Right hindlimb (tissue), 1 donor: ENCODE measurements around the gene USP54.
"Not testable (repeated sequence)": the region's sequence is repeated elsewhere in the genome, so short reads cannot be mapped to it uniquely, and the experiment has no call there.

ENCODE experiments used
- DNase-seq: peaks from one replicate; pipeline ENCODE4 v3.0.0-alpha.2; 2018

The USP54 gene

GRCh38 chr10:73590881-73591799 lies at the start of gene USP54:
USP54 (minus strand) TSS chr10:73591342; CDS start chr10:73575658, 15,684 bp downstream.
- DNase-seq, result no peak

DNA sequence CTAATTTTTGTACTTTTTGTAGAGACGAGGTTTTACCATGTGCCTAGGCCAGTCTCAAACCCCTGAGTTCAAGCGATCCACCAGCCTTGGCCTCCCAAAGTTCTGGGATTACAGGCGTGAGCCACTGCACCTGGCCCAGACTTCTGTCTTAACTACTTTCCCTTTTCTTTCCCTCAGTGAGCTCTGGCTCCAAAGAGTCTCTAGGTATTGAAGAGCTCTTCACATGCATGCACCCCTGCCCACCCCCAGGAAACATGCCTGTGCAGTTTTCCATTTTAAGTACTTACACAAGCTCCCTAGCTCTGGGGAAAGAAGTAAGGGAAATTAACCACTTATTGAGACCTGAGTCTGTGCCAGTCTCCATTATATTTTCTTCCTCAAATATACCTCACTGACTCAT lies 48.1 kb upstream of the USP54 start:
- DNase-seq, result no peak

DNA sequence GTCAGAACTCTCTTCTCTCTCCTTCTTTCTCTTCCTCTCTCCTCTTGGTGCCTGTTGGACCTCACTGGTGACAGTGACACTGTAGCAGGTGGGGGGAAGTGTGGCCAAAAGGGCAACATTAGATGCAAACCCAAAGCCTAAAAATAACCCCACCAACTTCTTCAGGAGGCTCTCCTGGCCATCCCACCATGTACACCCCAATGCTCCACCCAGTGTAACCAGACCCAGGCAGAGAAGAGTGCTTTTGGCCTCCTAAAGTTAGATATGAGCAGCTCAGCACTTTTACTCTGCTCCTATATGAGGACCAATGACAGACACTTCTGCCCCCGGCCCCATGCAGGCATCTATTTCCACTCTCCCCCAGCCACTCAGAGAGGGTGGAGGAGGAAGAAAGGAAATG lies 44.6 kb upstream of the USP54 start:
- DNase-seq, result no peak

DNA sequence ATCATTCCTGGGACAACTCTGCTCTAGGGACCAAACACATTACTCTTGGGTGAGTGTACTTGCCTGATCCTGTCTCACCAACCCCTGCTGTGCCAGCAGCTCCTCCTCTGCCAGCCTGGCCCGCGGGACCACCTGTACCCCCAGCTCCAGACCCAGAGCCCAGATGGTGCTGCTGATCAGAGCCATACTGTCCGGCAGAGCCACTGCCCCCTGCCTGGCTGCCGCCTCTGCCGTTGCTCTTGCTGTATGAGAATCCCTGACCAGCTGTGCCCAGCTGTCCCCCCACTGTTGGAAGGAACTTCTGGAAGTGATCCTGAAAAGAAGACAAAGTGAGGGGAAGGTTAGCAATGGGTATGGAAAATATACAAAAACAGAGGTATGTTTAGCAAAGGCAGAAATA lies 43.3 kb upstream of the USP54 start:
- peak; percentile 67 for DNase-seq

- DNase-seq, result no peak
These were observed 38.0 kb upstream of the USP54 start for GRCh38 chr10:73629165-73629564.

DNA sequence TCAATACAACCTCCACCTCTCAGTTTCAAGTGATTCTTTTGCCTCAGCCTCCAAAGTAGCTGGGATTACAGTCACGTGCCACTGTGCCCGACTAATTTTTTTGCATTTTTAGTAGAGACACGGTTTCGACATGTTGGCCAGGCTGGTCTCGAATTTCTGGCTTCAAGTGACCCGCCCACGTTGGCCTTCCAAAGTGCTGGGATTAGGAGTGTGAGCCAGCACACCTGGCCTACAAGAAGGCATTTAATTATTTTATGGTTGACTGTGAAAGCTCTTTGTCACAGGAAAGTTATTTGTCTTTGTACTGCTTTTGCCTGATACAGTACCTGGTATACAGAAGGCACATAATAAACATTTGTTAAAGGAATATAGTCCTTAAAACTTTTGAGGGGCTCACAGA lies 37.3 kb upstream of the USP54 start:
- DNase-seq, result no peak

GRCh38 chr10:73627300-73627699 lies 36.2 kb upstream of the USP54 start:
- DNase-seq, result no peak

DNA sequence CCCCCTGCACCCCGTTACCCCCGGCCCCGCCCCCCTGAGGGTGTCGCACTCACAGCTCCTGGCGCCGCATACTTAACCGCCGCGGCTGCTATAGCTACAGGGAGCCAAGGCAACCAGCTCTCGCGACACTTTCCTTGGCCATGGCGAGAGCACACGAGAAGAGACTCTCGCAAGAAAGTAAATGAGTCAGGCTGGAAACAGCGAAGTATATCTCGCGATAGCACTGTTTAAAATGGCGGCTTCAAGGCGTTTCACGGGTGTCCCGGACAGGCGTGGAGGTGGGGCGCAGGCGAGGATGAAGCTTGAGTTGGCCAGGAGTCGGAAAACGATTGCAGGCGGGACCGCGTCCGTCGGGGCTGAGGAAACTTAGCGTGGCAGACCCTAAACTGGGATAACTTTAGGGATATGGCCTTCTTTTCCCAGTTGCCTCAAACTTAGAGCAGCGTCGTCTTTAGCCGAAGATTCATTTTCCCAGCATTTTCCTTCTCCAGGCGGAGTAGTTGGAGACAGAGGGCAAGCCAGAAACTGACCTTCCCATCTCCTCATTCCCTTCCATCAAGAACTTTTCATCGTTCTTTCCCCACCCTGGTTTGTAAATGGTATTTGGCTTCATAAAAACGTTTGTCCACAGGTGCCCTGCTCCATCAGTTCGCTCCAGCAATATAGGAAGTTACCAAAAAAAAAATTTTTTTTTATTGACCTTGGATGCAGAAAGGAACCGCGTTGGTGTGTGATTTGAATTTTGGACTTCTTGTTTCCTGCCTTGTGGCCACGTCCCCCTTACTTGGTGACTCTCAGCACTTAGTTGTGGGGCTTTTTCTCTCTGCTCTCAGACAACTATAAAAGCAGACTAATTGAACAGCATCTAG lies 35.0 kb upstream of the USP54 start:
- peak; percentile 96 for DNase-seq

DNA sequence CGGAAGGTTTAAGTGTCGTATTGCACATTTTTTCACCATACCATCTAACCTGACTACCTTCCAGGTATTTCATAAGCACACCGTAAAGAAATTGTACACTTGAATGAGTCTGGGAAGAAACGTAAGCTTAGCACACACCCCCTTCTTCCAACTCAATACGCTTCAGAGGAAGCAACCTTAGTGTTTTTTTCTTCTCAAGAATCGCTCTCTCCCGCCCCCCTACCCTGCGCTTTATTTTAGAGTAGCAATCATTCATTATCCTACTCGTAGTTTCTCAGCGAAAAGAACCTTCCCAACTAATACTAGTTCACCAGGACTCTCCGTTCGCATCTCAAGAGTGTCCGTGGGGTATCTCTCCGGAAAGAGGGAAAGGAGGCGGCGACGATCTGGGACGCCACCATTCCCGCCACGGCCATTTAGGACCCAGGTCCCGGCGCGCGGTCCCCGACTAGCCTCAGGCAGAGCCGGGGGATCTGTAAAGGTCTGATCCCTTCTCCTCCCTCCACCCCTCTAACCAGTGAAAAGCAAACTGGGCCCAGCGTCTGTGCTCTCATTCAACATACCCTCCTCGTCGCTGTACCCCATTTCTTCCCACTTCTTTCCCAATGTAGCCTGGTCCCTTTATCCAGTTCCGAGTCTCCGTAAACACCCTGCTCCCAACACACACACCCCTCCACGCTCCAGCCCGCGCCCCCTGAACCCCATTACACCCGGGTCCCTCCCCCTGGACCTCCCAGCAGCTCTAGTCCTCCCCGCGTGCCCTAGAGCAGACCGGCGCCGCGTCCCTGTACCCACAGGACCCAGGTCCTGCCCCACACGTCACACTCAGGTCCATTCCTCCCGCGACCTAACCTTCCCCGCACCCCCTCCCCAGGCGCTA lies 34.1 kb upstream of the USP54 start:
- no peak for DNase-seq

- DNase-seq, result no peak
These were observed 31.9 kb upstream of the USP54 start for GRCh38 chr10:73623056-73623455.

GRCh38 chr10:73620974-73621373 lies 29.8 kb upstream of the USP54 start:
- DNase-seq, result not testable (repeated sequence)

DNA sequence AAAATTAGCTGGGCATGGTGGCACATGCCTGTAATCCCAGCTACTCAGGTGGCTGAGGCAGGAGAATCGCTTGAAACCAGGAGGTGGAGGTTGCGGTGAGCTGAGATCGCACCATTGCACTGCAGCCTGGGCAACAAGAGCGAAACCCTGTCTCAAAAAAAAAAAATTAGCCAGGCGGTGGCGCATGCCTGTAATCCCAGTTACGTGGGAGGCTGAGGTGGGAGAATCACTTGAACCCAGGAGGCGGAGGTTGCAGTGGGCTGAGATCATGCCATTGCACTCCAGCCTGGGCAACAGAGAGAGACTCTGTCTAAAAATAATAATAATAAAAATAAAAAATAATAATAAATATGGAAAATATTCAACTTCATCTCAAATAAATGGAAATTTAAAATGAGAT lies 26.0 kb upstream of the USP54 start:
- DNase-seq, result not testable (repeated sequence)

GRCh38 chr10:73614720-73615119 lies 23.6 kb upstream of the USP54 start:
- DNase-seq, result no peak

DNA sequence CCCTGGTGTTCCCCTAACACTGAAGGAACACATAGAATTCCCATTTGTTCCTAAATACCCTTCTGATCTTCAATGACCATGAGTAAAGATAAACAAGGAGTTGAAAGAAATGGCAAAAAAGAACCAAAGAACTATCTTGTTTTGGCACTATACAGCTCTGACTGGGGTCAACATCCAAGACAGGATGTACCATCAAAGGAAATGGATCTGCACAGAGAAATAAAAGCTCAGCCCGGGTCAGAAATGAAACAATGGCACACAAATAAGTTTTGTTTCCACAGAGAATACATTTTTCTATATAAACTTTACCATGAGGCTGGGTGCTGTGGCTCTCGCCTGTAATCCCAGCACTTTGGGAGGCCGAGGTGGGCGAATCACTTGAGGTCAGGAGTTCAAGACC lies 18.0 kb upstream of the USP54 start:
- DNase-seq, result no peak

GRCh38 chr10:73601486-73601921 lies 10.4 kb upstream of the USP54 start:
- no peak for DNase-seq

DNA sequence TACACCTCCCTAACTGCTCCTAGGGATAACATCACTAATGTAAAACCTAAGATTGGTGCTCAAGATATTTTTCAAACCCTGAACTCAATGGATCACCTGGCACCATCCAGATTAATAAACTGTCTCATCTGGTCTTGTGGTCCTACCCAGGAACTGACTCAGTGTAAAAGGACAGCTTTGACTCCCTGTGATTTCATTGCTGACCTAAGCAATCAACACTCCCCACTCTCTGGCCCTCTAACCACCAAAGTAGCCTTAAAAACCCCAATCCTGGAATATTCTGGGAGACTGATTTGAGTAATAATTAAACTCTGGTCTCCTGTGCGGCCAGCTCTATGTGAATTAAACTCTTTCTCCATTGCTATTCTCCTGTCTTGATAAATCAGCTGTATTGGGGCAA lies 6.2 kb upstream of the USP54 start:
- DNase-seq, result no peak

- DNase-seq, result no peak
These were observed 2.7 kb upstream of the USP54 start for GRCh38 chr10:73593812-73594211.

GRCh38 chr10:73593110-73593509 lies 2.0 kb upstream of the USP54 start:
- DNase-seq, result no peak

GRCh38 chr10:73591935-73592699 lies 975 bp upstream of the USP54 start:
- no peak for DNase-seq

GRCh38 chr10:73589563-73590126 lies 1.5 kb downstream of the USP54 start:
- no peak for DNase-seq

DNA sequence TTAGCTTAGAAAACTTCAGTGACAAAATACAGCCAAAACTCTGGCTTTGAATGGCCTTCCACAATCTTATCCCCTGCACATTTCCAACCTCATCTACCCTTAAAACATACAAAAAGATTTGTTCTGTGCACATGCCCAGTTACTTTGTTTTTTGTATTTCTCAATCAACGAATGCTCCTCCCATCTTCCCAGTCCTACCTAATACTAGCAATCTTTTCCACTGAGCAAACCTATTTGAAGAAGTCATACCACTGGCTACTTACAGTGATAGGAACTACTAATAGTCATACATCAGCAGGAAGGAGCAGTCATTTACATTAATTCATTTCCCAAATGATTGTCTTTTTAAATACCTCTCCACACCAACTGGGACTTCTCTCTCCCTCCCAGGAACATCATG lies 2.5 kb downstream of the USP54 start:
- DNase-seq, result no peak

DNA sequence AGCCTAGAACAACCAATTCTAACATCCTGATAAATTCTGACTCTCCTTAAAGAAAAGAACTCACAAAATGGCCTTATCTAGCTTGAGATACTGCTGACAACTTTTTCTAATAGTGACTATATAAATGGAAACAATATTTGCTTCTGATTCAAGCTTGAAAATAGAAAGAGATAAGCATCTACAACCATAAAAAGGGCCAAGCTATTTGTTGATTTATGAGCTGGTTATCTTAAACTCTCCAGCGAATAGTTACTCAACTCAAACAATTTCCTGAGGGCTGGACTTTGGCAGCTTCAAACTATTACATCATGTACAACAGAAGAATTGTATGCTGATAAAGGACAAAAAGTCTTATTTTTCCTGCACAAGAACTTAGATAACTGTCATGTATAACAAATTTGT lies 4.6 kb downstream of the USP54 start:
- no peak for DNase-seq
